Thyroid gland (tissue), 4 donors: ENCODE data around the gene OPALIN.

Source experiments
- POLR2A ChIP-seq, 2 donors: fragments of 450-650 bp; IDR thresholded peaks; one replicate each; pipeline ENCODE4 v1.6.1; 2017; ENCODE audit warnings: antibody characterized with exemption in 2 of 2, mild to moderate bottlenecking in 2 of 2, moderate library complexity in 1 of 2
- TF ChIP-seq, protein P1 (sequence below), 6 experiments: fragments of 200-600 bp in 3 of 6; fragments of 450-650 bp in 3 of 6; sonication (generic) in 3 of 6; IDR thresholded peaks; one replicate each; pipeline ENCODE4 v1.5.1; 2016 to 2019; ENCODE audit warnings: antibody characterized with exemption in 6 of 6, mild to moderate bottlenecking in 2 of 6, inconsistent platforms in 1 of 6, moderate library complexity in 1 of 6

DNA sequence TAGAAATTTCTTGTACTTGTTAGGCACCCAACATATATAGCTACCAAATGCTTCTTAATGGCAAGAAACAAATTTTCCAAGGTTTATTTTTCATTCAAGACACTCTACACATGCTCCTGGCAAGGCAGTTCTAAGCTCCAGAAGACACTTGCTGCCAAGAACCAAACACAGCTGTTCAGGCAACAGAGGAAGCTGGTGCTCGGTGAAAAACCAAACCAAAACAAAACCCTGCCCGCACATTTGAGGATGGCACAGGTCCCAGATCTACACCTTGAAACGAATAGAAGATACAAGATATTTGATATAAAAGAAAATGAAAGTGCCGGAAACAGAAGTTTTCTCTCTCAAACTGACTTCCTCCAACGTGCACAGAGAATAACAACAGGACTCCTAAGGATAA lies 59.4 kb downstream of the OPALIN start:
- TF ChIP-seq, protein P1, sequence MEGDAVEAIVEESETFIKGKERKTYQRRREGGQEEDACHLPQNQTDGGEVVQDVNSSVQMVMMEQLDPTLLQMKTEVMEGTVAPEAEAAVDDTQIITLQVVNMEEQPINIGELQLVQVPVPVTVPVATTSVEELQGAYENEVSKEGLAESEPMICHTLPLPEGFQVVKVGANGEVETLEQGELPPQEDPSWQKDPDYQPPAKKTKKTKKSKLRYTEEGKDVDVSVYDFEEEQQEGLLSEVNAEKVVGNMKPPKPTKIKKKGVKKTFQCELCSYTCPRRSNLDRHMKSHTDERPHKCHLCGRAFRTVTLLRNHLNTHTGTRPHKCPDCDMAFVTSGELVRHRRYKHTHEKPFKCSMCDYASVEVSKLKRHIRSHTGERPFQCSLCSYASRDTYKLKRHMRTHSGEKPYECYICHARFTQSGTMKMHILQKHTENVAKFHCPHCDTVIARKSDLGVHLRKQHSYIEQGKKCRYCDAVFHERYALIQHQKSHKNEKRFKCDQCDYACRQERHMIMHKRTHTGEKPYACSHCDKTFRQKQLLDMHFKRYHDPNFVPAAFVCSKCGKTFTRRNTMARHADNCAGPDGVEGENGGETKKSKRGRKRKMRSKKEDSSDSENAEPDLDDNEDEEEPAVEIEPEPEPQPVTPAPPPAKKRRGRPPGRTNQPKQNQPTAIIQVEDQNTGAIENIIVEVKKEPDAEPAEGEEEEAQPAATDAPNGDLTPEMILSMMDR (IDR thresholded peaks at IDR 0.05) = no peak
- TF ChIP-seq POLR2A (IDR thresholded peaks at IDR 0.05) = no peak
